T-cell (primary cell): ENCODE results near the gene PSMB3. TPM values are rescaled to one million over a fixed set of nuclear protein-coding genes. Genes with fewer than 3 reads are reported as not detected.
A peak's percentile ranks its signal among the peaks of the same experiment; 100 is the strongest.

Source experiments
- ATAC-seq, 4 experiments: fragments of 200-7000 bp in 3 of 4; fragments of 150-1000 bp in 1 of 4; cut with Tn5 transposase; replicated peaks in 1 of 4; 1 replicate in 3 of 4; 2 replicates in 1 of 4; pipeline ENCODE4 v1.10.0; 2021; ENCODE audit warnings: moderate library complexity in 3 of 4, mild to moderate bottlenecking in 2 of 4, moderate number of reproducible peaks in 1 of 4
- CTCF ChIA-PET, 2 donors: fragments of 300-600 bp; sonication (Branson Sonifier 250); formaldehyde crosslinking; loops; one replicate each; lab custom pipeline; 2022; ENCODE audit warnings: antibody characterized with exemption in 2 of 2; lab: Charles Lee
- POLR2A ChIA-PET, 2 donors: fragments of 300-600 bp; sonication (Branson Sonifier 250); formaldehyde crosslinking; loops; one replicate each; lab custom pipeline; 2022; ENCODE audit warnings: antibody characterized with exemption in 2 of 2; lab: Charles Lee
- DNase-seq, 35 experiments: peaks; one replicate each; pipeline versions ENCODE4 v3.0.0 to v3.0.0-alpha.2; 2013 to 2023
- H3K27ac ChIP-seq: one replicate; pipeline ENCODE4 v1.5.1; 2013; ENCODE audit warnings: low read length
- H3K27me3 ChIP-seq, 2 experiments: replicated peaks in 1 of 2; 1 replicate in 1 of 2; 2 replicates in 1 of 2; pipeline versions ENCODE4 v1.6.1 to v1.7.0; 2013; ENCODE audit warnings: low read length in 1 of 2, mixed read lengths in 1 of 2; ENCODE audit not compliant: control insufficient read depth in 2 of 2, insufficient read depth in 2 of 2; ENCODE audit errors: extremely low read depth in 1 of 2
- H3K36me3 ChIP-seq, 2 donors: 1 replicate in 1 of 2; 2 replicates in 1 of 2; pipeline versions ENCODE4 v1.6.1 to v1.7.0; 2013; ENCODE audit warnings: low read length in 1 of 2; ENCODE audit not compliant: control insufficient read depth in 2 of 2, insufficient read depth in 1 of 2; ENCODE audit errors: extremely low read depth in 1 of 2
- H3K4me1 ChIP-seq, 2 experiments: 1 replicate in 1 of 2; 2 replicates in 1 of 2; pipeline versions ENCODE4 v1.6.1 to v1.7.0; 2013; ENCODE audit warnings: low read length in 2 of 2, mixed read lengths in 1 of 2; ENCODE audit not compliant: insufficient read depth in 2 of 2, control insufficient read depth in 1 of 2; ENCODE audit errors: extremely low read depth in 1 of 2
- H3K4me3 ChIP-seq, 2 donors: 1 replicate in 1 of 2; 2 replicates in 1 of 2; pipeline versions ENCODE4 v1.5.1 to v1.7.0; 2013; ENCODE audit warnings: mild to moderate bottlenecking in 2 of 2, low read length in 1 of 2, moderate library complexity in 1 of 2; ENCODE audit not compliant: control insufficient read depth in 1 of 2; ENCODE audit errors: extremely low read depth in 1 of 2
- H3K9me3 ChIP-seq: 2 replicates; pipeline ENCODE4 v1.7.0; 2013
- H3K27ac Mint-ChIP-seq, 2 donors: one replicate each; pipeline ENCODE4 v1.8.0; 2020 to 2021; ENCODE audit warnings: mild to moderate bottlenecking in 2 of 2, mixed read lengths in 2 of 2
- H3K27me3 Mint-ChIP-seq, 2 donors: one replicate each; pipeline ENCODE4 v1.8.0; 2021 to 2022; ENCODE audit warnings: mixed read lengths in 2 of 2
- H3K36me3 Mint-ChIP-seq: one replicate; pipeline ENCODE4 v1.8.0; 2021; ENCODE audit warnings: mixed read lengths
- H3K4me1 Mint-ChIP-seq, 3 donors: one replicate each; pipeline ENCODE4 v1.8.0; 2020 to 2022; ENCODE audit warnings: mixed read lengths in 3 of 3, mild to moderate bottlenecking in 1 of 3
- H3K4me3 Mint-ChIP-seq, 3 donors: one replicate each; pipeline ENCODE4 v1.8.0; 2020 to 2022; ENCODE audit warnings: mild to moderate bottlenecking in 3 of 3, mixed read lengths in 3 of 3, moderate library complexity in 3 of 3
- H3K9me3 Mint-ChIP-seq, 3 donors: one replicate each; pipeline ENCODE4 v1.8.0; 2020 to 2022; ENCODE audit warnings: mixed read lengths in 3 of 3
- WGBS: methylation state at CpG from one replicate; pipeline ENCODE4 v1.1.5; 2013; ENCODE audit warnings: missing lambda C conversion rate; ENCODE audit not compliant: insufficient coverage; 5-methylcytosine and 5-hydroxymethylcytosine counted together
- total RNA-seq, 35 experiments: library from RNA in 6 of 35; stranded (reverse) in 6 of 35; fragments of 120-200 nt in 1 of 35; gene quantifications; one replicate each; pipeline versions ENCODE4 v1.2.1 to v1.2.4 and lab custom pipeline; 2013 to 2026

PSMB3 gene
- total RNA-seq, 5 donors from 2014 or later (not counting 1 experiment from before 2014, with no cell fraction given): 81.2 to 116 (median 104) TPM

GRCh38 chr17:38743556-38744171 is 8.9 kb upstream of the PSMB3 start:
- Mint-ChIP-seq H3K27ac (no peak overlapping the region), H3K27me3 (peaks cover 15 to 46% of the 10 kb centered on the region in 2 donors), H3K9me3 (no peaks in the 10 kb centered on the region), H3K36me3 (no peaks in the 10 kb centered on the region), H3K4me1 (peaks cover 13 to 17% (median 14%) of the 10 kb centered on the region in 3 donors), H3K4me3 (no peak overlapping the region)
- peaks cover 18 to 25% of the 10 kb centered on the region in 2 experiments for H3K4me1 ChIP-seq
- ATAC-seq: no peak
- no peaks in the 10 kb centered on the region for H3K9me3 ChIP-seq
- WGBS: 63% methylated on average over 1 of the region's 4 CpGs
- CTCF ChIA-PET: no interaction called here
- POLR2A ChIA-PET: interaction anchor here in 1 of 2 donors (0.6 kb wide), 1 partner anchor 69 kb away, joined by 12 read pairs; no protein-coding TSS in a partner anchor
- peaks cover 0 to 82% of the 10 kb centered on the region in 2 experiments for H3K27me3 ChIP-seq
- no peak for DNase-seq
- H3K4me3 ChIP-seq: no peak overlapping the region
- H3K27ac ChIP-seq: no peak overlapping the region
- no peaks in the 10 kb centered on the region for H3K36me3 ChIP-seq

- H3K27me3 Mint-ChIP-seq: peaks cover 15 to 58% of the 10 kb centered on the region in 2 donors
- Histone ChIP-seq H3K27ac (no peak overlapping the region), H3K27me3 (peaks cover 4 to 86% of the 10 kb centered on the region in 2 experiments), H3K36me3 (no peaks in the 10 kb centered on the region), H3K4me3 (no peak overlapping the region), H3K9me3 (no peaks in the 10 kb centered on the region), H3K4me1 (peaks cover 30 to 44% of the 10 kb centered on the region in 2 experiments)
- ChIA-PET CTCF (no interaction called here), POLR2A (no interaction called here)
- ATAC-seq (no peak), DNase-seq (no peak)
- no peaks in the 10 kb centered on the region for H3K36me3 Mint-ChIP-seq
- peak overlapping the region in 1 of 3 donors; percentile 70 for H3K4me3 Mint-ChIP-seq
- no peak overlapping the region for H3K27ac Mint-ChIP-seq
- no CpG with 5 or more reads among the region's 4 CpGs for WGBS
- peaks cover 26 to 29% (median 28%) of the 10 kb centered on the region in 3 donors for H3K4me1 Mint-ChIP-seq
- H3K9me3 Mint-ChIP-seq: no peaks in the 10 kb centered on the region
These were observed 7.0 kb upstream of the PSMB3 start for GRCh38 chr17:38745545-38745944.

- Mint-ChIP-seq H3K36me3 (no peaks in the 10 kb centered on the region), H3K4me3 (peak overlapping the region; percentile 28 to 70 (median 56)), H3K9me3 (no peaks in the 10 kb centered on the region), H3K4me1 (peaks cover 33 to 36% (median 35%) of the 10 kb centered on the region in 3 donors), H3K27ac (peak overlapping the region in 1 of 2 donors; percentile 25), H3K27me3 (peaks cover 19 to 63% of the 10 kb centered on the region in 2 donors)
- ChIA-PET POLR2A (no interaction called here), CTCF (interaction anchor here in 1 of 2 donors (1.1 kb wide), 1 partner anchor 15 kb away, joined by 3 read pairs; no protein-coding TSS in a partner anchor)
- WGBS: 77% methylated on average over 7 of the region's 8 CpGs
- Histone ChIP-seq H3K36me3 (no peaks in the 10 kb centered on the region), H3K4me1 (peaks cover 36 to 51% of the 10 kb centered on the region in 2 experiments), H3K27ac (no peak overlapping the region), H3K9me3 (no peaks in the 10 kb centered on the region), H3K4me3 (no peak overlapping the region), H3K27me3 (peaks cover 4 to 84% of the 10 kb centered on the region in 2 experiments)
- no peak for ATAC-seq
- no peak for DNase-seq
These were observed 6.3 kb upstream of the PSMB3 start for GRCh38 chr17:38746004-38746848.

- ChIA-PET CTCF (interaction anchor here in 1 of 2 donors (1.1 kb wide), 1 partner anchor 16 kb away, joined by 3 read pairs; no protein-coding TSS in a partner anchor), POLR2A (no interaction called here)
- Histone ChIP-seq H3K27ac (no peak overlapping the region), H3K4me1 (peaks cover 36 to 58% of the 10 kb centered on the region in 2 experiments), H3K27me3 (peaks cover 4 to 79% of the 10 kb centered on the region in 2 experiments), H3K9me3 (no peaks in the 10 kb centered on the region), H3K4me3 (peak overlapping the region in 1 of 2 donors; percentile 38), H3K36me3 (no peaks in the 10 kb centered on the region)
- Mint-ChIP-seq H3K4me3 (peak overlapping the region; percentile 28 to 70 (median 56)), H3K9me3 (no peaks in the 10 kb centered on the region), H3K4me1 (peaks cover 40 to 42% (median 41%) of the 10 kb centered on the region in 3 donors), H3K27me3 (peaks cover 21 to 68% of the 10 kb centered on the region in 2 donors), H3K36me3 (no peaks in the 10 kb centered on the region), H3K27ac (no peak overlapping the region)
- ATAC-seq (no peak), DNase-seq (no peak)
- 80% methylated on average over 1 of the region's 21 CpGs for WGBS
These were observed 5.6 kb upstream of the PSMB3 start for GRCh38 chr17:38746849-38747462.

GRCh38 chr17:38747463-38748148 is 4.9 kb upstream of the PSMB3 start:
- ChIA-PET CTCF (no interaction called here), POLR2A (no interaction called here)
- Histone ChIP-seq H3K27me3 (peaks cover 4 to 74% of the 10 kb centered on the region in 2 experiments), H3K36me3 (no peaks in the 10 kb centered on the region), H3K4me1 (peaks cover 36 to 62% of the 10 kb centered on the region in 2 experiments), H3K9me3 (no peaks in the 10 kb centered on the region), H3K27ac (no peak overlapping the region), H3K4me3 (peak overlapping the region; percentile 38 to 58)
- Mint-ChIP-seq H3K27ac (no peak overlapping the region), H3K4me3 (peak overlapping the region; percentile 64 to 72 (median 70)), H3K4me1 (peaks cover 42 to 47% (median 45%) of the 10 kb centered on the region in 3 donors), H3K27me3 (peaks cover 21 to 68% of the 10 kb centered on the region in 2 donors), H3K36me3 (peaks cover 2% of the 10 kb centered on the region), H3K9me3 (no peaks in the 10 kb centered on the region)
- DNase-seq (peak in 1 of 35 experiments; percentile 26), ATAC-seq (no peak)
- WGBS: under 1% methylated on average over 46 of the region's 64 CpGs
